GM23248 (cell line): ENCODE results near the gene OPRL1.

Source experiments
- EZH2 ChIP-seq: fragments of 200-600 bp; sonication (generic); IDR thresholded peaks from 2 replicates; pipeline ENCODE4 v1.6.1; 2018; ENCODE audit warnings: antibody characterized with exemption, mild to moderate bottlenecking; ENCODE audit not compliant: insufficient read depth, poor library complexity, severe bottlenecking
- EZH2phosphoT487 ChIP-seq: fragments of 200-600 bp; sonication (generic); IDR thresholded peaks from 2 replicates; pipeline ENCODE4 v1.6.1; 2018; ENCODE audit warnings: antibody characterized with exemption, moderate library complexity, mild to moderate bottlenecking, low read depth; ENCODE audit not compliant: insufficient read depth

- no peak for TF ChIP-seq EZH2
- TF ChIP-seq EZH2phosphoT487: no peak
Measured at GRCh38 chr20:64113444-64113775, 33.5 kb downstream of the OPRL1 start.
